Glutamatergic neuron (in vitro differentiated cells): ENCODE measurements around the gene SARDH. TPM values are rescaled to one million over a fixed set of nuclear protein-coding genes. Genes with fewer than 3 reads are reported as not detected.
A peak's percentile ranks its signal among the peaks of the same experiment; 100 is the strongest.

Source experiments
- DNase-seq: peaks from one replicate; pipeline ENCODE4 v3.0.0; 2022
- H3K27ac Mint-ChIP-seq: one replicate; pipeline ENCODE4 v1.8.0; 2020; ENCODE audit warnings: mild to moderate bottlenecking, mixed read lengths, inconsistent platforms; ENCODE audit not compliant: unreplicated experiment
- H3K27me3 Mint-ChIP-seq: one replicate; pipeline ENCODE4 v1.8.0; 2020; ENCODE audit warnings: mild to moderate bottlenecking, moderate library complexity, mixed read lengths, inconsistent platforms; ENCODE audit not compliant: unreplicated experiment
- H3K36me3 Mint-ChIP-seq: one replicate; pipeline ENCODE4 v1.8.0; 2020; ENCODE audit warnings: mild to moderate bottlenecking, mixed read lengths, inconsistent platforms; ENCODE audit not compliant: unreplicated experiment
- H3K4me1 Mint-ChIP-seq: one replicate; pipeline ENCODE4 v1.8.0; 2020; ENCODE audit warnings: mild to moderate bottlenecking, low read depth, mixed read lengths, inconsistent platforms; ENCODE audit not compliant: unreplicated experiment
- H3K4me3 Mint-ChIP-seq: one replicate; pipeline ENCODE4 v1.8.0; 2020; ENCODE audit warnings: mild to moderate bottlenecking, mixed read lengths, inconsistent platforms; ENCODE audit not compliant: unreplicated experiment
- H3K9me3 Mint-ChIP-seq: one replicate; pipeline ENCODE4 v1.8.0; 2020; ENCODE audit warnings: mild to moderate bottlenecking, moderate library complexity, mixed read lengths, inconsistent platforms; ENCODE audit not compliant: unreplicated experiment
- CTCF ChIP-seq: fragments of 200-600 bp; sonication (generic); IDR thresholded peaks from one replicate; pipeline ENCODE4 v1.5.0; 2021; ENCODE audit not compliant: partially characterized antibody, unreplicated experiment
- total RNA-seq: library from RNA; stranded (reverse); fragmentation: NEBNext Ultra II Directional; extraction: Animal tissue kit (Norgen Biotek cat#: 25700); gene quantifications from one replicate; pipeline ENCODE4 v1.2.1, GENCODE V29; 2021; ENCODE audit not compliant: unreplicated experiment

Gene SARDH
- total RNA-seq, 1 donor from 2014 or later: 2.0 TPM

- DNase-seq: peak; percentile 14
- Mint-ChIP-seq H3K4me1 (peaks cover 6% of the 10 kb centered on the region), H3K27me3 (peaks cover 8% of the 10 kb centered on the region), H3K36me3 (peaks cover 34% of the 10 kb centered on the region), H3K27ac (no peak overlapping the region), H3K9me3 (peaks cover 24% of the 10 kb centered on the region), H3K4me3 (no peak overlapping the region)
- TF ChIP-seq CTCF: no peak
Observed at GRCh38 chr9:133759946-133760345, 21.8 kb upstream of the SARDH start.

GRCh38 chr9:133759146-133759900 is 21.2 kb upstream of the SARDH start:
- Mint-ChIP-seq H3K9me3 (peaks cover 30% of the 10 kb centered on the region), H3K4me1 (peaks cover 6% of the 10 kb centered on the region), H3K36me3 (peaks cover 33% of the 10 kb centered on the region), H3K27ac (no peak overlapping the region), H3K4me3 (no peak overlapping the region), H3K27me3 (peaks cover 14% of the 10 kb centered on the region)
- peak; percentile 22 for DNase-seq
- no peak for TF ChIP-seq CTCF

GRCh38 chr9:133758228-133758627 is 20.1 kb upstream of the SARDH start:
- Mint-ChIP-seq H3K36me3 (peaks cover 38% of the 10 kb centered on the region), H3K4me3 (no peak overlapping the region), H3K27me3 (peaks cover 23% of the 10 kb centered on the region), H3K27ac (no peak overlapping the region), H3K9me3 (peaks cover 41% of the 10 kb centered on the region), H3K4me1 (peaks cover 6% of the 10 kb centered on the region)
- no peak for TF ChIP-seq CTCF
- no peak for DNase-seq

- H3K27me3 Mint-ChIP-seq: peaks cover 33% of the 10 kb centered on the region
- H3K36me3 Mint-ChIP-seq: peaks cover 41% of the 10 kb centered on the region
- H3K27ac Mint-ChIP-seq: peak overlapping the region; percentile 13
- peak overlapping the region; percentile 4 for H3K4me3 Mint-ChIP-seq
- TF ChIP-seq CTCF: no peak
- no peak for DNase-seq
- peaks cover 65% of the 10 kb centered on the region for H3K9me3 Mint-ChIP-seq
- H3K4me1 Mint-ChIP-seq: peaks cover 5% of the 10 kb centered on the region
Observed at GRCh38 chr9:133754688-133755227, 16.6 kb upstream of the SARDH start.

GRCh38 chr9:133754187-133754586 is 16.0 kb upstream of the SARDH start:
- no peak for DNase-seq

More at GRCh38 chr9:133754187-133754586, 16.0 kb upstream of the SARDH start:
- Mint-ChIP-seq H3K4me1 (peaks cover 5% of the 10 kb centered on the region), H3K27ac (peak overlapping the region; percentile 49), H3K4me3 (peak overlapping the region; percentile 4), H3K9me3 (peaks cover 63% of the 10 kb centered on the region), H3K27me3 (peaks cover 30% of the 10 kb centered on the region), H3K36me3 (peaks cover 39% of the 10 kb centered on the region)
- no peak for TF ChIP-seq CTCF
